WTC11 (cell line): Measurements from ENCODE around the gene UTS2B.

Experiments used
- ATF3 ChIP-seq: sonication (generic); formaldehyde crosslinking; conservative IDR thresholded peaks from 2 replicates; pipeline ENCODE4 v1.8.1; 2022; ENCODE audit warnings: mild to moderate bottlenecking, missing genetic modification reagents
- CREM ChIP-seq: sonication (generic); formaldehyde crosslinking; IDR thresholded peaks from 2 replicates; pipeline ENCODE4 v1.8.1; 2022; ENCODE audit warnings: mild to moderate bottlenecking, missing genetic modification reagents, moderate library complexity
- CTCF ChIP-seq: fragments of 200-600 bp; IDR thresholded peaks from 2 replicates; pipeline ENCODE4 v1.8.0; 2022; ENCODE audit warnings: antibody characterized with exemption
- GABPB1 ChIP-seq: sonication (generic); formaldehyde crosslinking; IDR thresholded peaks from 2 replicates; pipeline ENCODE4 v1.8.1; 2023; ENCODE audit warnings: mild to moderate bottlenecking, missing genetic modification reagents
- NR1H2 ChIP-seq: sonication (generic); formaldehyde crosslinking; IDR thresholded peaks from 2 replicates; pipeline ENCODE4 v1.9.0; 2021; ENCODE audit warnings: mild to moderate bottlenecking, moderate library complexity, missing genetic modification reagents
- NR2C2 ChIP-seq: sonication (generic); formaldehyde crosslinking; IDR thresholded peaks from 2 replicates; pipeline ENCODE4 v1.8.0; 2022; ENCODE audit warnings: mild to moderate bottlenecking, missing genetic modification reagents
- RELA ChIP-seq: sonication (generic); formaldehyde crosslinking; IDR thresholded peaks from 2 replicates; pipeline ENCODE4 v1.8.1; 2022; ENCODE audit warnings: missing genetic modification reagents, mild to moderate bottlenecking, borderline replicate concordance
- TP53 ChIP-seq: sonication (generic); formaldehyde crosslinking; IDR thresholded peaks from 2 replicates; pipeline ENCODE4 v1.8.1; 2023; ENCODE audit warnings: mild to moderate bottlenecking, missing genetic modification reagents
- USF2 ChIP-seq: sonication (generic); formaldehyde crosslinking; IDR thresholded peaks from 2 replicates; pipeline ENCODE4 v1.8.1; 2023; ENCODE audit warnings: mild to moderate bottlenecking, missing genetic modification reagents, moderate library complexity
- ZBTB21 ChIP-seq: sonication (generic); formaldehyde crosslinking; IDR thresholded peaks from 2 replicates; pipeline ENCODE4 v1.8.1; 2023; ENCODE audit warnings: mild to moderate bottlenecking, missing genetic modification reagents, borderline replicate concordance

- TF ChIP-seq ATF3 (CRISPR knock-in tag) (no peak), RELA (CRISPR knock-in tag) (no peak), CTCF (no peak), CREM (CRISPR knock-in tag) (no peak), TP53 (CRISPR knock-in tag) (no peak), GABPB1 (CRISPR knock-in tag) (no peak), USF2 (no peak), ZBTB21 (no peak), NR2C2 (CRISPR knock-in tag) (no peak), NR1H2 (CRISPR knock-in tag) (no peak)
Observed at GRCh38 chr3:191352014-191352413, 21.7 kb upstream of the UTS2B start.
